Neural progenitor cell (in vitro differentiated cells): Measurements from ENCODE around the gene DEDD. TPM values are rescaled to one million over a fixed set of nuclear protein-coding genes. Genes with fewer than 3 reads are reported as not detected.
A peak's percentile ranks its signal among the peaks of the same experiment; 100 is the strongest.

ENCODE experiments used
- DNase-seq: peaks from one replicate; pipeline ENCODE4 v3.0.0-alpha.2; 2016; ENCODE audit warnings: low spot score
- H2AFZ ChIP-seq: fragments of 200-600 bp; sonication (generic); replicated peaks from 2 replicates; pipeline ENCODE4 v1.6.1; 2016; ENCODE audit warnings: antibody characterized with exemption
- H3F3A ChIP-seq: fragments of 200-600 bp; sonication (generic); 2 replicates; pipeline ENCODE4 v1.6.1; 2016; ENCODE audit warnings: antibody characterized with exemption, low read depth
- H3K27ac ChIP-seq: fragments of 200-600 bp; sonication (generic); 2 replicates; pipeline ENCODE4 v1.5.1; 2016; ENCODE audit warnings: mild to moderate bottlenecking
- H3K27me3 ChIP-seq: fragments of 200-600 bp; sonication (generic); 2 replicates; pipeline ENCODE4 v1.6.1; 2016; ENCODE audit warnings: mild to moderate bottlenecking, moderate library complexity
- H3K36me3 ChIP-seq: fragments of 200-600 bp; sonication (generic); 2 replicates; pipeline ENCODE4 v1.5.1; 2016
- H3K4me1 ChIP-seq: fragments of 200-600 bp; sonication (generic); 2 replicates; pipeline ENCODE4 v1.6.1; 2016; ENCODE audit warnings: mixed run types
- H3K4me2 ChIP-seq: fragments of 200-600 bp; sonication (generic); 2 replicates; pipeline ENCODE4 v1.6.1; 2016
- H3K4me3 ChIP-seq: fragments of 200-600 bp; sonication (generic); 2 replicates; pipeline ENCODE4 v1.5.1; 2016
- H3K79me2 ChIP-seq: fragments of 200-600 bp; sonication (generic); 2 replicates; pipeline ENCODE4 v1.6.1; 2016; ENCODE audit warnings: low read depth
- H3K9ac ChIP-seq: fragments of 200-600 bp; sonication (generic); 2 replicates; pipeline ENCODE4 v1.6.1; 2016
- H3K9me3 ChIP-seq: fragments of 200-600 bp; sonication (generic); 2 replicates; pipeline ENCODE4 v1.5.1; 2016; ENCODE audit warnings: low read depth
- H4K20me1 ChIP-seq: fragments of 200-600 bp; sonication (generic); 2 replicates; pipeline ENCODE4 v1.6.1; 2016; ENCODE audit warnings: low read depth
- H3K27ac Mint-ChIP-seq: 3 replicates; pipeline ENCODE4 v1.8.0; 2021; ENCODE audit warnings: mixed read lengths
- H3K27me3 Mint-ChIP-seq: 2 replicates; pipeline ENCODE4 v1.8.0; 2022; ENCODE audit warnings: low read depth, mild to moderate bottlenecking, inconsistent platforms, moderate library complexity, mixed read lengths; ENCODE audit not compliant: insufficient read depth
- H3K36me3 Mint-ChIP-seq: 3 replicates; pipeline ENCODE4 v1.8.0; 2021; ENCODE audit warnings: mixed read lengths
- H3K4me1 Mint-ChIP-seq: 3 replicates; pipeline ENCODE4 v1.8.0; 2021; ENCODE audit warnings: mixed read lengths
- H3K4me3 Mint-ChIP-seq: 3 replicates; pipeline ENCODE4 v1.8.0; 2021; ENCODE audit warnings: mild to moderate bottlenecking, moderate library complexity, mixed read lengths
- H3K9me3 Mint-ChIP-seq: 3 replicates; pipeline ENCODE4 v1.8.0; 2020; ENCODE audit warnings: mixed read lengths
- CTCF ChIP-seq: fragments of 200-600 bp; sonication (generic); IDR thresholded peaks from 2 replicates; pipeline ENCODE4 v1.5.1; 2017; ENCODE audit warnings: antibody characterized with exemption, mild to moderate bottlenecking
- EZH2 ChIP-seq: fragments of 200-600 bp; sonication (generic); IDR thresholded peaks from 2 replicates; pipeline ENCODE4 v1.6.1; 2017; ENCODE audit warnings: antibody characterized with exemption, mild to moderate bottlenecking, moderate library complexity
- EZH2phosphoT487 ChIP-seq: fragments of 200-600 bp; sonication (generic); IDR thresholded peaks from 2 replicates; pipeline ENCODE4 v1.6.1; 2017; ENCODE audit warnings: antibody characterized with exemption
- total RNA-seq: library from RNA; depleted of rRNA; stranded (reverse); fragments of >200 nt; gene quantifications from 2 replicates; pipeline ENCODE4 v1.2.3, GENCODE V29; 2015; ENCODE audit warnings: low replicate concordance

DEDD gene
- total RNA-seq, 1 donor from 2014 or later = 29.7 TPM

DNA sequence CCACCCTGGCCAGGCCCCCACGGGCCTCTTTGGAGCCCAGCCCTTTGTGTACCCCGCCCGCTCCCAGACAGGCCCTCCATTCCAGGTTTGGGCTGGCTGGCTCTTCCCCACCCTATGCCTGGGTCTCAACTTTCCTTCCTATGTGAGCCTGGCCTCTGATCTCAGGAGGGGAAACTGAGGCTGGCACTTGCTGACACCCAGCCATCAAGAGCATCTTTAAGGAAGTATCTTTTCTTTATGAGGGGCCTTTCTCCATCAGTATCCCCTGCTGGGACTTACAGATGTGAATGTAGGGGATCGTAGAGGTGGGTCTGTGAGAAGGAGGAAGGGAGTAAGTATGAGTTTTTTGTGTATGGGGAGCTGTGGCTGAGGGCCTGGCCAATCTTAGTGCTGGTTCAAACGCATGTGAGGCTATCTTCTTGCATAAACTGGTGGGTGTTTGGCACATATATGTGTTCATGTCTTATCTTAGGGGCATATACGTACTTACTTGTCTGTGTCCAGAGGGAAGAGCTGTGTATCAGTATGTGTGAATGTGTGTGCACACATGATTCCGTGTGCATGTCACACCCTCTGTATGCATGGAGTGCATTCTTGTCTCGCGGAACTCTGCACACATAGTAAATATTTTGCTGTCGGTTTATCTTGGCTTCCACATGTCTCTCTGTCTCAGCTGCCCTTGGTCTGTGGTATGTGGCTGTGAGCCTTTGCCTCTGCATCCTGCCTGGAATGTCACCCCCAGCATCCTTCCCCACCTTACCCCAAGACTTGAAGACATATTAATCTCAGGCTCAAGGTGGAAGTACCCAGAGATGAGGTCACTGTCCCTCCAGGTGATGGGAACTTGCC lies 48.5 kb downstream of the DEDD start:
- Histone ChIP-seq H3F3A (no peaks in the 10 kb centered on the region), H3K9ac (no peak overlapping the region), H2AFZ (no peak overlapping the region), H3K79me2 (no peaks in the 10 kb centered on the region), H3K4me3 (no peak overlapping the region), H3K36me3 (no peaks in the 10 kb centered on the region), H3K9me3 (no peaks in the 10 kb centered on the region), H3K27me3 (no peaks in the 10 kb centered on the region), H4K20me1 (no peaks in the 10 kb centered on the region), H3K27ac (no peak overlapping the region), H3K4me1 (peaks cover 11% of the 10 kb centered on the region), H3K4me2 (no peak overlapping the region)
- H3K9me3 Mint-ChIP-seq = peaks cover 2% of the 10 kb centered on the region
- H3K27me3 Mint-ChIP-seq = peaks cover 14% of the 10 kb centered on the region
- H3K4me1 Mint-ChIP-seq = peaks cover 21% of the 10 kb centered on the region
- DNase-seq = no peak
- no peak overlapping the region for H3K4me3 Mint-ChIP-seq
- TF ChIP-seq CTCF (no peak), EZH2 (no peak), EZH2phosphoT487 (no peak)
- H3K27ac Mint-ChIP-seq = no peak overlapping the region
- no peaks in the 10 kb centered on the region for H3K36me3 Mint-ChIP-seq

GRCh38 chr1:161082996-161083747 lies 49.3 kb downstream of the DEDD start:
- Mint-ChIP-seq H3K27me3 (peaks cover 14% of the 10 kb centered on the region), H3K9me3 (peaks cover 3% of the 10 kb centered on the region), H3K27ac (peak overlapping the region; percentile 69), H3K36me3 (no peaks in the 10 kb centered on the region), H3K4me1 (peaks cover 21% of the 10 kb centered on the region), H3K4me3 (peak overlapping the region; percentile 18)
- H4K20me1 ChIP-seq = no peaks in the 10 kb centered on the region
- H3K27me3 ChIP-seq = no peaks in the 10 kb centered on the region
- H3K27ac ChIP-seq = no peak overlapping the region
- H2AFZ ChIP-seq = no peak overlapping the region
- H3F3A ChIP-seq = no peaks in the 10 kb centered on the region
- no peak overlapping the region for H3K4me2 ChIP-seq
- peaks cover 11% of the 10 kb centered on the region for H3K4me1 ChIP-seq
- H3K36me3 ChIP-seq = no peaks in the 10 kb centered on the region
- DNase-seq = no peak
- H3K79me2 ChIP-seq = no peaks in the 10 kb centered on the region
- TF ChIP-seq CTCF = no peak
- TF ChIP-seq EZH2 = no peak
- TF ChIP-seq EZH2phosphoT487 = no peak
- no peak overlapping the region for H3K4me3 ChIP-seq
- H3K9me3 ChIP-seq = no peaks in the 10 kb centered on the region
- H3K9ac ChIP-seq = no peak overlapping the region

GRCh38 chr1:161082483-161082882 lies 50.0 kb downstream of the DEDD start:
- Histone ChIP-seq H3K36me3 (no peaks in the 10 kb centered on the region), H4K20me1 (no peaks in the 10 kb centered on the region), H3K27ac (no peak overlapping the region), H3K79me2 (no peaks in the 10 kb centered on the region), H3K4me2 (no peak overlapping the region), H3K27me3 (no peaks in the 10 kb centered on the region), H3F3A (no peaks in the 10 kb centered on the region), H3K4me1 (peaks cover 11% of the 10 kb centered on the region), H3K9ac (no peak overlapping the region), H2AFZ (no peak overlapping the region), H3K4me3 (no peak overlapping the region), H3K9me3 (no peaks in the 10 kb centered on the region)
- no peaks in the 10 kb centered on the region for H3K36me3 Mint-ChIP-seq
- DNase-seq = no peak
- H3K27ac Mint-ChIP-seq = peak overlapping the region; percentile 69
- H3K4me3 Mint-ChIP-seq = no peak overlapping the region
- peaks cover 21% of the 10 kb centered on the region for H3K4me1 Mint-ChIP-seq
- peaks cover 14% of the 10 kb centered on the region for H3K27me3 Mint-ChIP-seq
- TF ChIP-seq CTCF (no peak), EZH2phosphoT487 (no peak), EZH2 (no peak)
- peaks cover 3% of the 10 kb centered on the region for H3K9me3 Mint-ChIP-seq
